A673 (cell line): ENCODE measurements around the gene SOCS7. TPM values are rescaled to one million over a fixed set of nuclear protein-coding genes. Genes with fewer than 3 reads are reported as not detected.
"Not testable (repeated sequence)": the region's sequence is repeated elsewhere in the genome, so short reads cannot be mapped to it uniquely, and the experiment has no call there.

Experiments used
- BruUV-seq: library from RNA; stranded (reverse); fragments of 400-500 nt; replicated peaks from 2 replicates; lab custom pipeline; 2021; lab: Mats Ljungman, UMichigan
- CTCF ChIA-PET: fragments of 300-600 bp; sonication (Branson Sonifier 250); formaldehyde crosslinking; loops from one replicate; lab custom pipeline; 2022; ENCODE audit warnings: antibody characterized with exemption; lab: Charles Lee
- POLR2A ChIA-PET: fragments of 300-600 bp; sonication (Branson Sonifier 250); formaldehyde crosslinking; loops from one replicate; lab custom pipeline; 2022; ENCODE audit warnings: antibody characterized with exemption; ENCODE audit not compliant: low non-redundant PET; lab: Charles Lee
- DNase-seq: peaks from one replicate; pipeline ENCODE4 v3.0.0-alpha.2; 2015; ENCODE audit warnings: low spot score
- H3K27ac ChIP-seq: fragments of 200-600 bp; sonication (generic); 2 replicates; pipeline ENCODE4 v1.5.1; 2016; ENCODE audit warnings: mixed run types, low read depth, mild to moderate bottlenecking, mixed read lengths, antibody characterized with exemption, low read length; ENCODE audit not compliant: poor library complexity, severe bottlenecking
- H3K27me3 ChIP-seq: fragments of 200-600 bp; sonication (generic); replicated peaks from 2 replicates; pipeline ENCODE4 v1.6.1; 2017; ENCODE audit warnings: mixed run types, low read depth, mild to moderate bottlenecking, mixed read lengths, antibody characterized with exemption, low read length; ENCODE audit not compliant: insufficient read depth, poor library complexity
- H3K36me3 ChIP-seq: fragments of 200-600 bp; sonication (generic); 2 replicates; pipeline ENCODE4 v1.6.1; 2016; ENCODE audit warnings: mixed run types, mild to moderate bottlenecking, mixed read lengths, antibody characterized with exemption, low read length; ENCODE audit not compliant: insufficient read depth, poor library complexity, severe bottlenecking
- H3K4me1 ChIP-seq: fragments of 200-600 bp; sonication (generic); 2 replicates; pipeline ENCODE4 v1.6.1; 2017; ENCODE audit warnings: mixed run types, mild to moderate bottlenecking, mixed read lengths, antibody characterized with exemption, low read length; ENCODE audit not compliant: insufficient read depth, poor library complexity, severe bottlenecking
- H3K4me3 ChIP-seq: fragments of 200-600 bp; sonication (generic); 2 replicates; pipeline ENCODE4 v1.5.1; 2016; ENCODE audit warnings: low read depth, mixed run types, mild to moderate bottlenecking, mixed read lengths, low read length; ENCODE audit not compliant: poor library complexity, severe bottlenecking
- H3K9me3 ChIP-seq: fragments of 200-600 bp; sonication (generic); 2 replicates; pipeline ENCODE4 v1.6.1; 2016; ENCODE audit warnings: mixed run types, low read depth, mild to moderate bottlenecking, mixed read lengths, antibody characterized with exemption, low read length; ENCODE audit not compliant: poor library complexity, severe bottlenecking
- EZH2 ChIP-seq: fragments of 200-600 bp; sonication (generic); IDR thresholded peaks from 2 replicates; pipeline ENCODE4 v1.6.1; 2017; ENCODE audit warnings: borderline replicate concordance, low read depth, mild to moderate bottlenecking, mixed read lengths, antibody characterized with exemption, low read length; ENCODE audit not compliant: poor library complexity, severe bottlenecking
- intact Hi-C: fragments of 100-400 bp; cut with micrococcal nuclease; formaldehyde crosslinking; loops from one replicate; pipeline ENCODE4 v1.10.0; 2022; ENCODE audit not compliant: unreplicated experiment
- total RNA-seq: library from RNA; stranded (reverse); gene quantifications from 2 replicates; pipeline ENCODE4 v1.2.3, GENCODE V29; 2021
- TF ChIP-seq, protein P1 (sequence below): fragments of 300-800, 200-600 bp; sonication (generic); conservative IDR thresholded peaks from 2 replicates; pipeline ENCODE4 v1.5.1; 2017; ENCODE audit warnings: low read depth, mild to moderate bottlenecking, antibody characterized with exemption, low read length, moderate library complexity, mixed read lengths

Gene SOCS7
- total RNA-seq, 1 experiment from 2014 or later, result 15.2 TPM

DNA sequence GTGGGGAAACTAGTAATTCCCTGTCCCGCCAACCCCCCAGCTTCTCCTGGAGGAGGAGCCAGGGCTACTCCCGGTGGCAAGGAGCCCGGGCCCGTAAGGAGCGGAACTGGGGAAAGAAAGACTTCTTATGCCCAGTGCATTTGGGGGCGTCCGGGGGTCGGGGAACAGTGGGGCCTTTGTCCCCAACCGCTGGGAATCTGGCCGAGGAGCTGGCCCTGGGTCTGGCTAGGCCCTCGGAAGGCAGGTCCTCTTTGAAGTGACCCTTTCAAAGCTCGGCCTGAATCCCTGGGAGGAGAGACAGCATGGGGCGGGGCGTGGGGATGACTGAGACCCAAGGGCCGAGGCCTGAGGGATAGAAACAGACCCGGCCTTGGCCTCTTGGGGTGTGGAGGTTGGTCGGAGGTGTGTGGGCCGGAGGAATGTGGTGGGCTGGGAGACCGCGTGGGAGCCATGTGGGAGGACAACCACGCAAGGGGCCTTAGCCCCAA is 82.6 kb downstream of the SOCS7 start:
- H3K9me3 ChIP-seq, result no peaks in the 10 kb centered on the region
- no peak overlapping the region for H3K4me3 ChIP-seq
- no TSS peak for BruUV-seq
- DNase-seq, result no peak
- H3K4me1 ChIP-seq, result no peaks in the 10 kb centered on the region
- no peak overlapping the region for H3K27ac ChIP-seq
- no peak for TF ChIP-seq EZH2
- TF ChIP-seq, protein P1, sequence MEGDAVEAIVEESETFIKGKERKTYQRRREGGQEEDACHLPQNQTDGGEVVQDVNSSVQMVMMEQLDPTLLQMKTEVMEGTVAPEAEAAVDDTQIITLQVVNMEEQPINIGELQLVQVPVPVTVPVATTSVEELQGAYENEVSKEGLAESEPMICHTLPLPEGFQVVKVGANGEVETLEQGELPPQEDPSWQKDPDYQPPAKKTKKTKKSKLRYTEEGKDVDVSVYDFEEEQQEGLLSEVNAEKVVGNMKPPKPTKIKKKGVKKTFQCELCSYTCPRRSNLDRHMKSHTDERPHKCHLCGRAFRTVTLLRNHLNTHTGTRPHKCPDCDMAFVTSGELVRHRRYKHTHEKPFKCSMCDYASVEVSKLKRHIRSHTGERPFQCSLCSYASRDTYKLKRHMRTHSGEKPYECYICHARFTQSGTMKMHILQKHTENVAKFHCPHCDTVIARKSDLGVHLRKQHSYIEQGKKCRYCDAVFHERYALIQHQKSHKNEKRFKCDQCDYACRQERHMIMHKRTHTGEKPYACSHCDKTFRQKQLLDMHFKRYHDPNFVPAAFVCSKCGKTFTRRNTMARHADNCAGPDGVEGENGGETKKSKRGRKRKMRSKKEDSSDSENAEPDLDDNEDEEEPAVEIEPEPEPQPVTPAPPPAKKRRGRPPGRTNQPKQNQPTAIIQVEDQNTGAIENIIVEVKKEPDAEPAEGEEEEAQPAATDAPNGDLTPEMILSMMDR, result no peak
- intact Hi-C loops, result no loop called here
- H3K27me3 ChIP-seq, result no peaks in the 10 kb centered on the region
- CTCF ChIA-PET, result no interaction called here
- POLR2A ChIA-PET, result no interaction called here
- H3K36me3 ChIP-seq, result no peaks in the 10 kb centered on the region

DNA sequence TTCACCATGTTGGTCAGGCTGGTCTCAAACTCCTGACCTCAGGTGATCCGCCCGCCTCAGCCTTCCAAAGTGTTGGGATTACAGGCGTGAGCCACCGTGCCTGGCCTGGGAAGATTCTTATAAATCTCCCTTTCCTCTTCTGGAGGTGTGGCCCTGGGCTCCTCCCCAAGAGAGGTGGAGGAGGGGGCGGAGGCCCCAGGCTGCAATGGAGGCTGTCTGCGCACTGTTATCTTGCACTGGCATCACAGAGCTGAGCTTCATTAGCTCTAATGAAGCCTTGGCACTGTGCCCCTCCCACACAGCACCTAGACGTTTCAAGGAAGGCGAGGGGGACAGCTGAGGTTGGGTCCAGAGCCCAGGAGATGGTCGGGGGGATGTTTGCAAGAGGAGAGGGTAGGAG is 84.2 kb downstream of the SOCS7 start:
- POLR2A ChIA-PET, result no interaction called here
- no TSS peak for BruUV-seq
- intact Hi-C loops, result no loop called here

DNA sequence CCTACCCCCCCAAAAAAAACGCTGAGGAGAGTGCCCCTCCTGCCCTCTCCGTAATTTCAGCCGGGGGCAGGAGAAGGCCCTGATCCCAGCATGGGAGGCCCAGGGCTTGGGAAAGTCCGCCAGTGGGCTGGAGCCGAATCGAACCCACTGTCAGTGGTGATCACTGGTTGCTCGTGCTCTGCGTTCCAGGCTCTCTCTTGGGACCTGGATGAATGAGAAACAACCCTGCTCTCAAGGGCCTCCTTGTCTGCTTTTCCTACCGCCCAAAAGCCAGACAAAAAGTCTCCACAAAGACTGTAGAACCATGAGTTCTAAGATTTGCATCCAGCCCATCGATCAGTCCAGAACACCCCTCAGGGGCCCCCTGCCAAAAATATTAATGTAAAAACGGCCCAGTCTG is 84.7 kb downstream of the SOCS7 start:
- H3K27ac ChIP-seq, result no peak overlapping the region
- no peaks in the 10 kb centered on the region for H3K36me3 ChIP-seq
- BruUV-seq, result no TSS peak
- H3K4me3 ChIP-seq, result no peak overlapping the region
- H3K4me1 ChIP-seq, result no peaks in the 10 kb centered on the region
- intact Hi-C loops, result no loop called here
- no peaks in the 10 kb centered on the region for H3K9me3 ChIP-seq
- TF ChIP-seq, protein P1, result no peak
- no peak for TF ChIP-seq EZH2
- no peaks in the 10 kb centered on the region for H3K27me3 ChIP-seq
- DNase-seq, result no peak
- ChIA-PET CTCF (no interaction called here), POLR2A (no interaction called here)

More for the DNA sequence above, 84.2 kb downstream of the SOCS7 start:
- no peaks in the 10 kb centered on the region for H3K27me3 ChIP-seq
- H3K27ac ChIP-seq, result no peak overlapping the region
- H3K4me3 ChIP-seq, result no peak overlapping the region
- CTCF ChIA-PET, result no interaction called here
- H3K36me3 ChIP-seq, result no peaks in the 10 kb centered on the region
- H3K4me1 ChIP-seq, result no peaks in the 10 kb centered on the region
- TF ChIP-seq, protein P1, result no peak
- no peak for TF ChIP-seq EZH2
- H3K9me3 ChIP-seq, result no peaks in the 10 kb centered on the region
- no peak for DNase-seq

- BruUV-seq, H3K9me3 ChIP-seq, H3K36me3 ChIP-seq, DNase-seq, H3K4me3 ChIP-seq, POLR2A ChIA-PET, H3K27me3 ChIP-seq, H3K4me1 ChIP-seq, intact Hi-C loops, H3K27ac ChIP-seq: not testable (repeated sequence)
- CTCF ChIA-PET, result interaction anchor here (0.7 kb wide), 1 partner anchor 221 kb away, joined by 4 read pairs; no protein-coding TSS in a partner anchor
Measured at GRCh38 chr17:38437313-38437712, 85.7 kb downstream of the SOCS7 start.
